Endodermal cell (in vitro differentiated cells): ENCODE measurements around the gene AVPR1B. TPM values are rescaled to one million over a fixed set of nuclear protein-coding genes. Genes with fewer than 3 reads are reported as not detected.

Experiments used
- DNase-seq: peaks from one replicate; pipeline ENCODE4 v3.0.0-alpha.2; 2017
- H3K27ac ChIP-seq: 2 replicates; pipeline ENCODE4 v1.5.1; 2013; ENCODE audit warnings: mild to moderate bottlenecking, low read depth, low read length, moderate library complexity
- H3K27me3 ChIP-seq: 2 replicates; pipeline ENCODE4 v1.6.1; 2013; ENCODE audit warnings: mild to moderate bottlenecking, low read length, moderate library complexity; ENCODE audit not compliant: insufficient read depth, control insufficient read depth, poor library complexity, severe bottlenecking
- H3K36me3 ChIP-seq: 2 replicates; pipeline ENCODE4 v1.7.0; 2013; ENCODE audit warnings: mild to moderate bottlenecking, low read length, moderate library complexity; ENCODE audit not compliant: control insufficient read depth, insufficient read depth
- H3K4me1 ChIP-seq: one replicate; pipeline ENCODE4 v1.7.0; 2013; ENCODE audit warnings: low read length; ENCODE audit not compliant: control insufficient read depth, insufficient read depth
- H3K4me3 ChIP-seq: 2 replicates; pipeline ENCODE4 v1.5.1; 2013; ENCODE audit warnings: mild to moderate bottlenecking, low read length, moderate library complexity
- H3K9ac ChIP-seq: 2 replicates; pipeline ENCODE4 v1.6.1; 2013; ENCODE audit warnings: mild to moderate bottlenecking, low read length, moderate library complexity; ENCODE audit not compliant: poor library complexity, severe bottlenecking; ENCODE audit errors: extremely low read depth
- H3K9me3 ChIP-seq: 2 replicates; pipeline ENCODE4 v1.6.1; 2013; ENCODE audit warnings: mild to moderate bottlenecking, low read length, moderate library complexity; ENCODE audit not compliant: control insufficient read depth
- H3K27ac Mint-ChIP-seq: 2 replicates; pipeline ENCODE4 v1.8.0; 2020; ENCODE audit warnings: mixed read lengths
- H3K27me3 Mint-ChIP-seq: 2 replicates; pipeline ENCODE4 v1.8.0; 2021; ENCODE audit warnings: mild to moderate bottlenecking, mixed read lengths; ENCODE audit not compliant: insufficient read depth
- H3K36me3 Mint-ChIP-seq: 2 replicates; pipeline ENCODE4 v1.8.0; 2020; ENCODE audit warnings: low read depth, mixed read lengths
- H3K4me1 Mint-ChIP-seq: 2 replicates; pipeline ENCODE4 v1.8.0; 2020; ENCODE audit warnings: mixed read lengths
- H3K4me3 Mint-ChIP-seq: 2 replicates; pipeline ENCODE4 v1.8.0; 2020; ENCODE audit warnings: mild to moderate bottlenecking, moderate library complexity, mixed read lengths
- H3K9me3 Mint-ChIP-seq: 2 replicates; pipeline ENCODE4 v1.8.0; 2020; ENCODE audit warnings: mild to moderate bottlenecking, mixed read lengths
- CTCF ChIP-seq: fragments of 200-600 bp; sonication (generic); conservative IDR thresholded peaks from 2 replicates; pipeline ENCODE4 v1.5.0; 2021; ENCODE audit warnings: antibody characterized with exemption, mild to moderate bottlenecking
- WGBS, 2 experiments: methylation state at CpG; one replicate each; pipeline versions ENCODE4 v1.1.5 to v1.1.7; 2013; ENCODE audit warnings: missing lambda C conversion rate in 2 of 2, mixed read lengths in 1 of 2; ENCODE audit not compliant: insufficient coverage in 1 of 2, insufficient read length in 1 of 2; 5-methylcytosine and 5-hydroxymethylcytosine counted together
- total RNA-seq, 2 donors: library from RNA; stranded (reverse); fragmentation: NEBNext Ultra II Directional in 1 of 2; extraction: Animal tissue kit (Norgen Biotek cat#: 25700) in 1 of 2; gene quantifications; 2 replicates in 1 of 2; 3 replicates in 1 of 2; pipeline ENCODE4 v1.2.1, GENCODE V29; 2021

Gene AVPR1B
- total RNA-seq, 2 donors from 2014 or later = 0.11 TPM; not detected in 1

GRCh38 chr1:206106328-206107167 is 10.6 kb downstream of the AVPR1B start:
- peak; percentile 94 for DNase-seq
- Histone ChIP-seq H3K9me3 (no peaks in the 10 kb centered on the region), H3K27me3 (no peaks in the 10 kb centered on the region), H3K4me1 (peaks cover 2% of the 10 kb centered on the region), H3K4me3 (no peak overlapping the region), H3K36me3 (no peaks in the 10 kb centered on the region), H3K27ac (no peak overlapping the region), H3K9ac (no peak overlapping the region)
- peak; percentile 92 for TF ChIP-seq CTCF
- H3K27ac Mint-ChIP-seq = no peak overlapping the region
- no peaks in the 10 kb centered on the region for H3K9me3 Mint-ChIP-seq
- no peaks in the 10 kb centered on the region for H3K27me3 Mint-ChIP-seq
- WGBS, 2 experiments = 55 to 72% methylated on average over 5 to 8 of the region's 8 CpGs
- no peak overlapping the region for H3K4me3 Mint-ChIP-seq
- H3K4me1 Mint-ChIP-seq = peaks cover 13% of the 10 kb centered on the region
- H3K36me3 Mint-ChIP-seq = no peaks in the 10 kb centered on the region

GRCh38 chr1:206105464-206105995 is 11.7 kb downstream of the AVPR1B start:
- 84 to 88% methylated on average over 4 of the region's 4 CpGs for WGBS, 2 experiments
- Mint-ChIP-seq H3K36me3 (no peaks in the 10 kb centered on the region), H3K27me3 (no peaks in the 10 kb centered on the region)

GRCh38 chr1:206103979-206104378 is 13.2 kb downstream of the AVPR1B start:
- Mint-ChIP-seq H3K36me3 (no peaks in the 10 kb centered on the region), H3K4me1 (peaks cover 20% of the 10 kb centered on the region), H3K27me3 (no peaks in the 10 kb centered on the region), H3K9me3 (no peaks in the 10 kb centered on the region), H3K4me3 (no peak overlapping the region), H3K27ac (no peak overlapping the region)
- H3K4me1 ChIP-seq = peaks cover 2% of the 10 kb centered on the region
- H3K4me3 ChIP-seq = no peak overlapping the region
- TF ChIP-seq CTCF = no peak
- no peaks in the 10 kb centered on the region for H3K27me3 ChIP-seq
- no peak overlapping the region for H3K27ac ChIP-seq
- WGBS, 2 experiments = 93 to 100% methylated on average over 3 to 10 of the region's 10 CpGs
- H3K9ac ChIP-seq = no peak overlapping the region
- DNase-seq = no peak
- H3K36me3 ChIP-seq = no peaks in the 10 kb centered on the region
- H3K9me3 ChIP-seq = no peaks in the 10 kb centered on the region

More at GRCh38 chr1:206105464-206105995, 11.7 kb downstream of the AVPR1B start:
- Histone ChIP-seq H3K4me3 (no peak overlapping the region), H3K36me3 (no peaks in the 10 kb centered on the region), H3K9ac (no peak overlapping the region), H3K27me3 (no peaks in the 10 kb centered on the region), H3K4me1 (peaks cover 2% of the 10 kb centered on the region), H3K9me3 (no peaks in the 10 kb centered on the region), H3K27ac (no peak overlapping the region)
- Mint-ChIP-seq H3K4me3 (no peak overlapping the region), H3K9me3 (no peaks in the 10 kb centered on the region), H3K4me1 (peaks cover 20% of the 10 kb centered on the region), H3K27ac (no peak overlapping the region)
- no peak for DNase-seq
- no peak for TF ChIP-seq CTCF
